ENCODE data around the gene CHST8. TPM values are rescaled to one million over a fixed set of nuclear protein-coding genes. Genes with fewer than 3 reads are reported as not detected.

Gene CHST8
- total RNA-seq, 1 donor from 2014 or later, result not detected

- Histone ChIP-seq H3K9me3 (ENCODE audit: insufficient read depth, low read depth, low read length) (no peaks in the 10 kb centered on the region), H3K36me3 (ENCODE audit: insufficient read depth, low read length) (no peaks in the 10 kb centered on the region), H3K4me2 (ENCODE audit: low read length) (no peak overlapping the region), H3K79me2 (ENCODE audit: insufficient read depth, low read length) (no peaks in the 10 kb centered on the region), H3K9ac (ENCODE audit: low read length) (no peak overlapping the region), H3K27me3 (ENCODE audit: insufficient read depth, low read length) (peaks cover 2% of the 10 kb centered on the region), H4K20me1 (ENCODE audit: insufficient read depth, low read length) (no peaks in the 10 kb centered on the region), H2AFZ (ENCODE audit: low read depth, low read length) (no peak overlapping the region), H3K4me3 (ENCODE audit: insufficient read depth, low read depth, low read length) (no peak overlapping the region), H3K4me1 (ENCODE audit: insufficient read depth, low read length) (peaks cover 3% of the 10 kb centered on the region), H3K27ac (ENCODE audit: low read depth, low read length) (no peak overlapping the region)
- no peak overlapping the region for H3K27ac Mint-ChIP-seq (ENCODE audit: unreplicated experiment)
- H3K4me1 Mint-ChIP-seq (ENCODE audit: low read depth, unreplicated experiment), result peaks cover 2% of the 10 kb centered on the region
- FAIRE-seq (no peak), DNase-seq (ENCODE audit: low read depth) (no peak)
- H3K4me3 Mint-ChIP-seq (ENCODE audit: unreplicated experiment), result no peak overlapping the region
- peaks cover 51% of the 10 kb centered on the region for H3K27me3 Mint-ChIP-seq (ENCODE audit: low read depth, unreplicated experiment)
- no peaks in the 10 kb centered on the region for H3K36me3 Mint-ChIP-seq (ENCODE audit: low read depth, unreplicated experiment)
- TF ChIP-seq CTCF (IDR thresholded peaks at IDR 0.05; ENCODE audit: insufficient read depth, low read depth, low read length) (no peak), EZH2 (IDR thresholded peaks at IDR 0.05; ENCODE audit: insufficient read depth, low read length) (no peak)
- H3K9me3 Mint-ChIP-seq (ENCODE audit: unreplicated experiment), result no peaks in the 10 kb centered on the region
These were observed 152.2 kb downstream of the CHST8 start for GRCh38 chr19:33773704-33774624.

- H3K79me2 ChIP-seq (ENCODE audit: insufficient read depth, low read length), result no peaks in the 10 kb centered on the region
- H3K9ac ChIP-seq (ENCODE audit: low read length), result no peak overlapping the region
- Mint-ChIP-seq H3K9me3 (ENCODE audit: unreplicated experiment) (no peaks in the 10 kb centered on the region), H3K4me3 (ENCODE audit: unreplicated experiment) (no peak overlapping the region), H3K27ac (ENCODE audit: unreplicated experiment) (no peak overlapping the region), H3K27me3 (ENCODE audit: low read depth, unreplicated experiment) (peaks cover 51% of the 10 kb centered on the region), H3K36me3 (ENCODE audit: low read depth, unreplicated experiment) (no peaks in the 10 kb centered on the region), H3K4me1 (ENCODE audit: low read depth, unreplicated experiment) (peaks cover 2% of the 10 kb centered on the region)
- no peak for DNase-seq (ENCODE audit: low read depth)
- TF ChIP-seq EZH2 (IDR thresholded peaks at IDR 0.05; ENCODE audit: insufficient read depth, low read length) (no peak), CTCF (IDR thresholded peaks at IDR 0.05; ENCODE audit: insufficient read depth, low read depth, low read length) (no peak)
- H3K27ac ChIP-seq (ENCODE audit: low read depth, low read length), result no peak overlapping the region
- H4K20me1 ChIP-seq (ENCODE audit: insufficient read depth, low read length), result no peaks in the 10 kb centered on the region
- H3K36me3 ChIP-seq (ENCODE audit: insufficient read depth, low read length), result no peaks in the 10 kb centered on the region
- no peak overlapping the region for H3K4me3 ChIP-seq (ENCODE audit: insufficient read depth, low read depth, low read length)
- H3K4me2 ChIP-seq (ENCODE audit: low read length), result no peak overlapping the region
- no peak for FAIRE-seq
- H3K9me3 ChIP-seq (ENCODE audit: insufficient read depth, low read depth, low read length), result no peaks in the 10 kb centered on the region
- H3K27me3 ChIP-seq (ENCODE audit: insufficient read depth, low read length), result peaks cover 2% of the 10 kb centered on the region
- H2AFZ ChIP-seq (ENCODE audit: low read depth, low read length), result no peak overlapping the region
- H3K4me1 ChIP-seq (ENCODE audit: insufficient read depth, low read length), result peaks cover 3% of the 10 kb centered on the region
These were observed 153.0 kb downstream of the CHST8 start for GRCh38 chr19:33774751-33775150.
